Measurements from ENCODE around the gene BAK1.

DNA sequence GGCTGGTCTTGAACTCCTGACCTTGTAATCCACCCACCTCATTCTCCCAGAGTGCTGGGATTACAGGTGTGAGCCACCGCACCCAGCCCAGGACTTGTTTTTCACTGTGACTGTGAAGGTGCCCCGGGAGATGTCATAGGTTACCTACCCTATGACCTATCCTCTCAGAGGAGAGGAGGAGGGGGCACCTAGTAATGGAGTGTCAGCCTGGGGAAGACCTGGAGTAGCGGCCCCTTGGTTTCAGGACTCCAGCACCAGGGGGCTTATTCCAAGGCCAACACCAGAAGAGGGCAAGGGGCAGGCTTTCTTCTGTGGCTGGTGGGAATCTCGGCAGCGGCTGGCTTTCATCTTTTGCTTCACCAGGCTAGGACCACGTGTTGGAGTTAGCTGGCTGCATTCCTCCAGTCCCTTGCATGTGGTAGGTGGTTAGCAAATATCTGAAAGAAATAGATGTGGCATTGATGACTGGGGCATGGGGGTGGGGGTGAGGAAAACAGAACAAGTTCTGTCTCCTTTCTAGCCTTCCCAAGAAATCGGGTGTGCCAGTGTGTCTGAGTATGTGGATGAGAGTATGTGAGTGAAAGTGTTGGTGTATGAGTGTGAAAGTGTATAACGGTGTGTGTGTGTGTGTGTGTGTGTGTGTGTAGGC lies 33.2 kb upstream of the BAK1 start:
- TF ChIP-seq, protein P1, sequence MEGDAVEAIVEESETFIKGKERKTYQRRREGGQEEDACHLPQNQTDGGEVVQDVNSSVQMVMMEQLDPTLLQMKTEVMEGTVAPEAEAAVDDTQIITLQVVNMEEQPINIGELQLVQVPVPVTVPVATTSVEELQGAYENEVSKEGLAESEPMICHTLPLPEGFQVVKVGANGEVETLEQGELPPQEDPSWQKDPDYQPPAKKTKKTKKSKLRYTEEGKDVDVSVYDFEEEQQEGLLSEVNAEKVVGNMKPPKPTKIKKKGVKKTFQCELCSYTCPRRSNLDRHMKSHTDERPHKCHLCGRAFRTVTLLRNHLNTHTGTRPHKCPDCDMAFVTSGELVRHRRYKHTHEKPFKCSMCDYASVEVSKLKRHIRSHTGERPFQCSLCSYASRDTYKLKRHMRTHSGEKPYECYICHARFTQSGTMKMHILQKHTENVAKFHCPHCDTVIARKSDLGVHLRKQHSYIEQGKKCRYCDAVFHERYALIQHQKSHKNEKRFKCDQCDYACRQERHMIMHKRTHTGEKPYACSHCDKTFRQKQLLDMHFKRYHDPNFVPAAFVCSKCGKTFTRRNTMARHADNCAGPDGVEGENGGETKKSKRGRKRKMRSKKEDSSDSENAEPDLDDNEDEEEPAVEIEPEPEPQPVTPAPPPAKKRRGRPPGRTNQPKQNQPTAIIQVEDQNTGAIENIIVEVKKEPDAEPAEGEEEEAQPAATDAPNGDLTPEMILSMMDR (IDR thresholded peaks at IDR 0.05): no peak
- no peak for TF ChIP-seq POLR2A (IDR thresholded peaks at IDR 0.05)

Measured in prostate gland (tissue), 2 donors.